ENCODE data around the gene TCTN1. TPM values are rescaled to one million over a fixed set of nuclear protein-coding genes. Genes with fewer than 3 reads are reported as not detected.

Gene TCTN1
- total and polyA plus RNA-seq, 2 of the 13 experiments (the other 11 are each of a cell fraction or from before 2014, with no cell fraction given) = 13.6 to 16.0 TPM

GRCh38 chr12:110575326-110575725 lies 38.6 kb upstream of the TCTN1 start (continued):
- TF ChIP-seq ZNF280D (CRISPR knock-in tag; IDR thresholded peaks at IDR 0.05) = peak; percentile 43; the same call in 1 of the 2 replicates
- TF ChIP-seq MIER2 (CRISPR knock-in tag; IDR thresholded peaks at IDR 0.05) = 0 out of 2 replicates have a peak, but pooled peaks have one; percentile 43
- peak; percentile 90 for TF ChIP-seq NR2F2 (IDR thresholded peaks at IDR 0.05; ENCODE audit: borderline replicate concordance, low read depth)
- TF ChIP-seq SKIL (CRISPR knock-in tag; IDR thresholded peaks at IDR 0.05; ENCODE audit: borderline replicate concordance) = peak; percentile 75
- peak; percentile 51; the same call in 1 of the 2 replicates for TF ChIP-seq ZSCAN29 (CRISPR knock-in tag; conservative IDR thresholded peaks at IDR 0.05)
- TF ChIP-seq KMT2B (CRISPR knock-in tag; IDR thresholded peaks at IDR 0.05) = 0 out of 2 replicates have a peak, but pooled peaks have one; percentile 59
- peak; percentile 68; the same call in 1 of the 2 replicates for TF ChIP-seq CREM (IDR thresholded peaks at IDR 0.05)
- no peak for TF ChIP-seq CREM (CRISPR knock-in tag; IDR thresholded peaks at IDR 0.05)
- TF ChIP-seq TFAP4 (IDR thresholded peaks at IDR 0.05; ENCODE audit: borderline replicate concordance, low read depth) = peak; percentile 57; the same call in 1 of the 2 replicates
- peak; percentile 72 for TF ChIP-seq MXD4 (CRISPR knock-in tag; IDR thresholded peaks at IDR 0.05)
- TF ChIP-seq SUZ12 (IDR thresholded peaks at IDR 0.05; ENCODE audit: low read depth, low read length) = no peak
- TF ChIP-seq ZNF629 (CRISPR knock-in tag; conservative IDR thresholded peaks at IDR 0.05) = peak; percentile 23; the same call in 1 of the 2 replicates
- peak; percentile 9; the same call in 1 of the 2 replicates for TF ChIP-seq STAG1 (CRISPR knock-in tag; IDR thresholded peaks at IDR 0.05)
- 0 out of 2 replicates have a peak, but pooled peaks have one; percentile 49 for TF ChIP-seq STAT5B (CRISPR knock-in tag; IDR thresholded peaks at IDR 0.05)
- TF ChIP-seq FOXP4 (CRISPR knock-in tag; IDR thresholded peaks at IDR 0.05) = peak; percentile 82
- TF ChIP-seq AHDC1 (CRISPR knock-in tag; IDR thresholded peaks at IDR 0.05; ENCODE audit: borderline replicate concordance) = peak; percentile 42; the same call in 1 of the 2 replicates
